GM18520 (cell line): Measurements from ENCODE around the gene LRTM2.

ENCODE experiments used
- ATAC-seq: cut with Tn5 transposase; IDR thresholded peaks from one replicate; pipeline ENCODE4 v1.9.1; 2021; ENCODE audit not compliant: unreplicated experiment

Gene LRTM2

GRCh38 chr12:1864456-1864855 is 44.1 kb downstream of the LRTM2 start:
- no peak for ATAC-seq

GRCh38 chr12:1864867-1865266 is 44.5 kb downstream of the LRTM2 start:
- ATAC-seq = no peak

GRCh38 chr12:1865284-1865866 is 45.0 kb downstream of the LRTM2 start:
- ATAC-seq = no peak

GRCh38 chr12:1869145-1869544 is 48.8 kb downstream of the LRTM2 start:
- ATAC-seq = no peak

- no peak for ATAC-seq
These were observed 49.7 kb downstream of the LRTM2 start for GRCh38 chr12:1870086-1870485.

- ATAC-seq = no peak
These were observed 50.9 kb downstream of the LRTM2 start for GRCh38 chr12:1870998-1871917.

- no peak for ATAC-seq
These were observed 51.6 kb downstream of the LRTM2 start for GRCh38 chr12:1872001-1872400.

GRCh38 chr12:1872448-1872847 is 52.1 kb downstream of the LRTM2 start:
- no peak for ATAC-seq

GRCh38 chr12:1873531-1874510 is 53.5 kb downstream of the LRTM2 start:
- no peak for ATAC-seq

GRCh38 chr12:1875608-1876007 is 55.2 kb downstream of the LRTM2 start:
- ATAC-seq = no peak

- ATAC-seq = no peak
These were observed 55.7 kb downstream of the LRTM2 start for GRCh38 chr12:1876086-1876485.

GRCh38 chr12:1877169-1877878 is 57.0 kb downstream of the LRTM2 start:
- no peak for ATAC-seq

- no peak for ATAC-seq
These were observed 57.8 kb downstream of the LRTM2 start for GRCh38 chr12:1878214-1878613.

- ATAC-seq = no peak
These were observed 58.3 kb downstream of the LRTM2 start for GRCh38 chr12:1878695-1879094.

- ATAC-seq = no peak
These were observed 59.3 kb downstream of the LRTM2 start for GRCh38 chr12:1879633-1880032.

GRCh38 chr12:1880153-1880845 is 59.9 kb downstream of the LRTM2 start:
- ATAC-seq = no peak

- no peak for ATAC-seq
These were observed 60.5 kb downstream of the LRTM2 start for GRCh38 chr12:1880876-1881275.

GRCh38 chr12:1881301-1881700 is 60.9 kb downstream of the LRTM2 start:
- ATAC-seq = no peak

- ATAC-seq = no peak
These were observed 61.6 kb downstream of the LRTM2 start for GRCh38 chr12:1881936-1882335.

- ATAC-seq = no peak
These were observed 62.0 kb downstream of the LRTM2 start for GRCh38 chr12:1882405-1882804.
